ENCODE data around the gene MKLN1.
A peak's percentile ranks its signal among the peaks of the same experiment; 100 is the strongest.
"Not testable (repeated sequence)": the region's sequence is repeated elsewhere in the genome, so short reads cannot be mapped to it uniquely, and the experiment has no call there.

The MKLN1 gene

DNA sequence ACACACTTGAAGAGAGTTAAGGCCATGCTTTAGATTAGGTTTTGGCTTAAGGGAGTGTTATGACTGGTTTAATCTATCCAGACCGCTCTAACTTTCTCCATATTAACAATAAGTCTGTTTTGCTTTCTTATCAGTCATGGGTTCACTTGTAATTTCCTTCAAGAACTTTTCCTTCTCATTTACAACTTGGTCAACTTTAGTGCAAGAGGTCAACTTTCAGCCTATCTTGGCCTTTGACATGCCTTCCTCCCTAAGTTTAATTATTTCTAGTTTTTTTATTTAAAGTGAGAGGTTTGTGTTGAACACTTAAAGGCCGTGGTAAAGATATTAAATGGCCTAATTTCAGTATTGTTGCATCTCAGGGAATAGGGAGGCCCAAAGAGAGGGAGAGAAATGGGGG, 75.6 kb downstream of the MKLN1 start:
- no peak for DNase-seq

DNA sequence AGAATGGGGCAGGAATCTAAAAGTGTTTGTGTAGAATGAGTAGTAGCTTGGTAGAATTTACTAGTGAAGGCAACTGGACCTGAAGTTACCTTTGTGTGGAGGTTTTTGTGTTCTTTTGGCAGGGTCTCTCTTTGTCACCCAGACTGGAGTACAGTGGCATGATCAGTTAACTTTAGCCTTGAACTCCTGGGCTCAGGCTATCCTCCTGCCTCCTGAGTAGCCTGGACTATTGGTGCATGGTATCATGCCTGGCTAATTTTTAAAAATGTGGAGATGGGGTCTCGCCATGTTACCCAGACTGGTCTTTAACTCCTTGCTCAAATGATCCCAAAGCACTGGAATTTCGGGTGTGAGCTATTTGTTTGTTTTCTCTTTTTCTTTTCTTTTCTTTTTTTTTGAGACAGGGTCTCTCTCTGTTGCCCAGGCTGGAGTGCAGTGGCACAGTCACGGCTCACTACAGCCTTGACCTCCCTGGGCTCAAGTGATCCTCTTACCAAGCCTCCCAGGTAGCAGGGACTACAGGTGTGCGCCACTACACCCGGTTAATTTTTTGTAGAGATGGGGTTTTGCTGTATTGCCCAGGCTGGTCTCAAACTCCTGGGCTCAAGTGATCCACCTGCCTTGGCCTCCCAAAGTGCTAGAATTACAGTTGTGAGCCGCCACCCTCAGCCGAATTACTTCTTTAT, 76.7 kb downstream of the MKLN1 start:
- no peak for DNase-seq

DNA sequence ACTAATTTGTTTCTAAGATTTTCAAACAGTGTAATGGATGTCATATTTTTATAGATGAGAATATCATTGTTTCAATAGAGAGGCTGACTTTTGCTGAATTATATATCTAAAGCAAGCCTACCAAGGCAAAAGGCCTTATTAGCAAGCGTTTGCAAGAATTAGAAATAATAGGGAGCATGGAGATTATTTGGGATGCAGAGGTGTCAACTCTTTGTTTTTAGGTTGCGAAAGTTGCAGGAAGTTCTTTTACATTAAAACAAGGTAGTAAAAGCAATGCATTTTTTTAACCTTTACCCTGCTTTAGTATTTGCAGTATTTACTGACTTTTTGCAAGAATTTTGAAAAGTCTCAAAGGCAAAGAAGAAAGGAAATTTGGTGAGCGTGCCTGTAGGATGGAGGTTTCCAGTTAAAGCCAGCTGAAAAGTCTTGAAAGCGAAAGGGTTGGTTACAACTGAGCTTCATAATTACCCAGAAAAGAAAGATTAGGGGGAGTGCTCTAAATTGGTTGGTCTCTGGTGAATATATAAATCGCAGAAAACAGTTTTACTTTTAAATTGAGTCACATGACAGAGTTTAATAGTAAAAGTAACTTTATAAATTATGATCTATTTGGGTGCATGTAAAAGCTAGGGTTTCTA, 81.6 kb downstream of the MKLN1 start:
- no peak for DNase-seq

DNA sequence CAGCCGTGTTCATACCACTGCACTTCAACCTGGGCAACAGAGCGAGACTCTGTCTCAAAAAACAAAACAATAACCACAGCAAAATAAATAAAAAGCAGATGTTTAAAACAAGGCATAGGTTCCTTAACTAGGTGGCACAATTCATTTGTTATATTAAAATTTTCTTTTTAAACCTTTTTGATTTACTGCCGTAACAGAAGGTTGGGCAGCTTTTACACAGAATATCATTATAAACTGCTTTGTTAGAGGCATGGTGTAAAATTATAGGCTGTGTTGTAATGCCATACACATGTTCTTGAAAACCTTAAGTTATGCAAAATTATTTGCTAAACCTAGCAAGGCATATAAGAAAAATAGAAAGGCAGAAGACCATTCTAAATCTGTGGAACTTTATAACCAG, 84.4 kb downstream of the MKLN1 start:
- DNase-seq, result no peak

DNA sequence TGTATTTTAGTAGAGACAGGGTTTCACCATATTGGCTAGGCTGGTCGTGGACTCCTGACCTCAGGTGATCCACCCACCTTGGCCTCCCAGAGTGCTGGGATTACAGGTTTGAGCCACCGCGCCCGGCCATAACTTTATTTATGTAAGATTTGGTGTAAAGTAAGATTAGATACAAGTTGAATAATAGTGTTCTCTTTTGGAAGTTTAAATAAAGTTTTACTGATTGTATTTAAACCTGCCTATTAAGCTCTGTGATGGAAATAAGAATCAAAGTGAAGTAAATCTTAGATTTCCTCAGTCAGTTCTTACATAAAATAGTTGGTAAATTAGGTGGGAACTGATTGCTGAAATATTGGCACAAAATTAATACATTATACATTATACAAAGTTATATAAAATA, 86.0 kb downstream of the MKLN1 start:
- no peak for DNase-seq

DNA sequence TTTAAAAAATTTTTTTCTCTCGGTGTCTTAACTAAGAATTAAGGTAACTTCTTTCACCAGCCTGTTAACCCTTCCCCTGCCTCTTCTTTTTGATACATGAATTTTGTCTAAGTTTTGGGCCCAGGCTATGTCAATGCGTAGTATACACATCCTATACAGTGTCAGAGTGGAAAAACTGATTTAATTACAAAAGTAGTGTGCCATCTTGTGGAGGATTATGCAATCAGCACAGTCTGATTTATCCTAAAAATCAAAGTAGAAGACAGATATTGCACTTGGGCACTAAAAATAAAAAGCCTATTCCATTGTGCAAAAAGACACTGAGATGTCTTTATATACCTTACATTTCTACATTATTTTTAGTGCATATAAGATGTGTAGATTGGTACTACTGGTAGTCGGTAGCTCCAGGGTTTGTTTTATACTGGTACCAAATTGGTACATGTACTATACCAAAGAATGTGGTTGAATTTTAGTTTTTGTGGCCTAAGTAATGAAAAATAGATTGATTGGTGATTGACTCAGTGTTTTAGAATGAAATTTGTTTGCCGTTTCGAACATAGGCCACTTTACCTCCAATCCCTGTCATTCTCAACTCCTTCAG, 96.6 kb downstream of the MKLN1 start:
- DNase-seq, result peak; percentile 21

DNA sequence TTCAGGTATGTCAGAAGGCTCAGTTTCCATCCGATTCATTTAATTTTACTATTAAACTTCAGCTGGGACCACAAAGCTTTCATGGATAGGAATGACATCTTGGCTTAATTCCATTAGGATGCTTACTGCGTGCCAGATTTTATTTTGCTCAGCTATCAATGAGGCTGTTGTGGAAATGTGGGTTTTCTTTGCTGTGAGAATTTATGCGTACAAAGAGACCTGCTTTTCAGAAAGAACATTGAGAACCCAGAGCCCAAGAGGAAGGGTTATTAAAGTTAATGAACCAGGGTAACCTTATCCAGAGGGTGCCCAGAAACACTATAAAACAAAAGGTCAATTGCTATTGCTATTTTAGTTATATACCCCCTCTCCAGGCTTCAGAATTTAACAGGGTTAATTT, 98.3 kb downstream of the MKLN1 start:
- DNase-seq, result no peak

DNA sequence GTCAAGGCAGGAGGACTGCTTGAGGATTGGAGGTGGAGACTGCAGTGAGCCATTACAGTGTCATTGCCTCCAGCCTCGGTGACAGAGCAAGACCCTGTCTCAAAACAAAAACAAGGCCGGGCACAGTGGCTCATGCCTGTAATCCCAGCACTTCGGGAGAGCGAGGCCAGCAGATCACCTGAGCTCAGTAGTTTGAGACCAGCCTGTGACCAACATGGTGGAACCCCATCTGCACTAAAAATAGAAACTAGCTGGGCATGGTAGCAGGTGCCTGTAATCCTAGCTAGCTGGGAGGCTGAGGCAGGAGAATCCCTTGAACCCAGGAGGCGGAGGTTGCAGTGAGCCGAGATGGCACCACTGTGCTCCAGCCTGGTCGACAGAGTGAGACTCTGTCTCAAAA, 103.2 kb downstream of the MKLN1 start:
- not testable (repeated sequence) for DNase-seq

DNA sequence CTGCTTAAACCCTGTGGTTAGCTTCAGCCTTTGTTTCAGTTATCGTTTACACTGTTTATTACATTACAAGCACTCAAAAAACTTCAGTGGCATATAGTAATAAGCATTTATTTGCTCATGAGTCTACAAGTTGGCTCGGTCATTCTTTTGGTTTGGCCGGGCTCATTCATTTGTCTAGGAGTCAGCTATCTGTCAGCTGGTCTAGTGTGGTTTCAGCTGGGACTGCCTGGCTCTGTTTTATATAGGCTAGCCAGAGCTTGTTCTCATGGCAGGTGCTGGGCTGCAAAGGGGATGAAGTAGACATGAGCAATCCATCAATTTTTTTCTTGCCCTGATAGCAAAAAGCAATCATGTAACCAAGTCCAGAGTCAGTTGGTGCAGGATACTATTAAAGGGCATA, 103.6 kb downstream of the MKLN1 start:
- DNase-seq, result no peak

DNA sequence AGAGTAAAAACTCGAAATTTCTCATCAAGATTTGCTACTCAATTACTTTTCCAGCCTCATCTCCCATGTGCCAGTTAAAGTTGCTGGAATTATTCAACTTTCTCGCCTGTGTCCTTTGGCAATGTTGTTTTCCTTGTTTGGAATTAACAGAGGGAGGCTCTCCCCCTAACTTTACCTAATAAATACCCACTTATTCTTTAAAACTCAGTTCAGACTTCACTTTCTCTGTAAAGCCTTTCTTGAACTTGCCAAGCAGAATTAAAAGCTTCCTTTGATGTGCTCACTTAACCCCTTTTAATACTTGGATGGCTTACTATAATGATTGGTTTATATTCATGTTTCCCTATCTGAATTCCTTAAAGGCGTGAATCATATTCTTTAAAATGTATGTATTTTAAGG, 104.1 kb downstream of the MKLN1 start:
- no peak for DNase-seq

DNA sequence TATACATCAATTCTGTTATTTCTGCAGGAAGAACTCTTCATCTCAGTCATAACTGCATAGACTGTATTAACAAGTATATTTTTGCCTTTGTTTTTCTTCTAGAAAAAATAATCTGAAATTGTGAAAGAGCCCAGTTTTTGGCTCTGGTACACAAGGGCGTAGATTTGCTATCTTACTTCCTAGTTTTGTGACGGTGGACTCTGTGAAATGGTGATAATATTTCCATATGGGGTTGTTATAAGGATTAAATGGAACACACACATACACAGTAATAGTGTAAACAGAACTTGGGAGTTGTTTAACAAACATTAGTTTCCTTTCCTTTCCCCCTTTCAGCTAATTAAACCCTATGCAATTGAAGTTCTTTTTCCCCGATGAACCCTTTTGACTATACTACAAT, 108.7 kb downstream of the MKLN1 start:
- no peak for DNase-seq

DNA sequence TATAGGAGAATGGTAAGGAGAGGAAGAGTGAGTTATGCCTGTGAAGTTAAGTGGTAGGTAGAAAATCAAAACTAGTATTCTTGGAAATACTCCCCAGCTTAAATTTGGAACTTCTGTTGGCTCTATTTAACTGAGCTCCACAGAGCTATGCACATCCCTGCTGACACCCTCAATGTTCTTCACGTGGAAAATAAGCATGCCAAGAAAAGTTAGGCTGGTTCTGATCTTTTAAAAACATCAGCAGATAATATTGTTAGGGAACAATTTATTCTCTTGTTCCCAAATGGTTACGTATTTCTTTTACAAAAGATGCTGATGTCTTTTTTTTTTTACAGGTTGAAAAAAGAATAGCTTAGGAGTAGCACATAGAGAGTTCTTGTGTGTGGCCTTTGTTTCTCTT, 111.3 kb downstream of the MKLN1 start:
- DNase-seq, result no peak

DNA sequence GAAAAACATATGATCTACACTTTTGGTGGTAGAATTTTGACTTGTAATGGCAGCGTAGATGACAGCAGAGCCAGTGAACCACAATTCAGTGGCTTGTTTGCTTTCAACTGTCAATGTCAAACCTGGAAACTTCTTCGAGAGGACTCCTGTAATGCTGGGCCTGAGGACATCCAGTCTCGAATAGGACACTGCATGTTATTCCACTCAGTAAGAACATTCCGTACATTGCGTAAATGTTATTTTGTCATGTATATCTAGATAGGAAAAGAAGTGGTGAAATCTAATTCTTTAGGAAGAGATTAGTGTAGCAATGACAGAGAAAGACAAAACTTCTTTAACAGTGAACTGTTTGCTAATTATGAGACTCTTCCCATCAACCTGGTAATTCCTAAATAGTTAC, 115.8 kb downstream of the MKLN1 start:
- no peak for DNase-seq

DNA sequence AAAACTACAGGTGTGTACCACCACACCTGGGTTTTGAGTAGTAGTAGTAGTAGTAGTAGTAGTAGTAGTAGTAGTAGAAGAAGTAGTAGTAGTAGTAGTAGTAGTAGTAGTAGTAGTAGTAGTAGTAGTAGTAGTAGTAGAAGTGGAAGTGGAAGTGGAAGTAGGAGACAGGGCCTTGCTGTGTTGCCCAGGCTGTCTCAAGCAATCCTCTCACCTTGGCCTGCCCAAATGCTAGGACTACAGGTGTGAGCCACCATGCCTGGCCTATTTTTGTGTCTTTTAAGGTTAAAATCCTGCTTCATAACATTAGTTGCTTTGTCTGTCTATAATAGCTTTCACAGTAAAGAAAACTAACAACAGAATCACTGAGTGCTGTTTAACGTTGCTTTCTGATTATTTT, 117.0 kb downstream of the MKLN1 start:
- DNase-seq, result no peak

DNA sequence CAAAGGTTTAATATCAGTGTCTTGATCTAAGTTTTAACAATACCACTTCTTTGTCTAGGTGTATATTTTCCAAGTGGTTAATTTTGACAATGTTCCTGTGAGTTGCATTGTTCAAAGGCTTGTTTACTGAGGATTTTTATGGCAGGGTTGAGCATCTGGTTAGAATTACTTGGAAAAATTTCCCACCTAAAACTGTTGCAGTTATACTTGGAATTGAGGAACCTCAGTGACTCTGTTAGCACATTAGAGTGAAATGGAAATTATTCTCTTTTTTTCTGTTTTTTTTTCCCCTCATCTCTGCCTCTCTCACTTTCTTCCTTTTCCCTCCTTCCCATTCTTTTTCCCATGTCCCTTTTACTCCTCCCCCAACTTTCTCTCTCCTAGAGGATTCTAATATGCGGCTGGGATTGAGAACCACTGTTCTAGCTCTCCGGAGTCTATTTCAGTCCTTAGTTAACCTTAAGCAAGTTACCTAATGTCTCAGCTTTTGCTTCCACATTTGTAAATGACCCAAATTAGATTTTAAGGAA, 121.8 kb downstream of the MKLN1 start:
- no peak for DNase-seq

DNA sequence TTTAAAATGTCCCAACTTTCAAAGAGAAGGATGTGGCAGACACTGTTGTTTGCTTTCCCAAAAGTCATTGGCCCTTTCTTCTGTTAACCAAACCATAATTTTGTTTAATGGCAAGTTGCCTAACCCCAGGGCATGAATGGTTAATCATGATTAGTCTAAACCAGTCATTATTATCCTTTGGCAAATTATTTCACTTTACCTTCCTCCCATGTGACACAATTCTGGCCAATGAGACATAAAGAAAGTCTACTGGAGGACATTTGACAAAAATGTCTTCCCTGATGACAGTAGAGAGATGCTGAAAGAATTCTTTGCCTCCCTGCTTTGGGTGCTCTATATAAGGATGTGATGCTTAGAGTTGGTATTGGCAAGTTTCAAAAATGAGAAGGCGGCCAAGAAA, 126.8 kb downstream of the MKLN1 start:
- DNase-seq, result no peak

DNA sequence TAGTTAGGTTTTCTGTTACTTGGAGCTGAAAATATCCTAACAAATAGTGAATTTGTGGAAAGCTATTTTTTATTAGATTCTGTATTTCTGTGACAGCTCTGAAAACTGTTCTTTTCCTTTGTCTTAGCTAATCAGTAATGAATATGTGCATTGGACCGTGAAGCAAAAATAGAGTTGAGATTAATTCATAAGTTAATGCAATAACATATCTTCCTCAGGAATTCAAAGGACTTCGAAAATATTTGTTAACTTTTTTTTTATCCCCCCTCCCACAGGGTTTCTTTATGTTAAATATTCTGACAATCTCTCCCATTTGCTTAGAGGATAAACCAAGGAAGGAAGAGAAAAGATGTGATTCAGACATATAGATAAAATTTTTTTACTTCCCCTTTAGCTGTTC, 127.3 kb downstream of the MKLN1 start:
- DNase-seq, result no peak

DNA sequence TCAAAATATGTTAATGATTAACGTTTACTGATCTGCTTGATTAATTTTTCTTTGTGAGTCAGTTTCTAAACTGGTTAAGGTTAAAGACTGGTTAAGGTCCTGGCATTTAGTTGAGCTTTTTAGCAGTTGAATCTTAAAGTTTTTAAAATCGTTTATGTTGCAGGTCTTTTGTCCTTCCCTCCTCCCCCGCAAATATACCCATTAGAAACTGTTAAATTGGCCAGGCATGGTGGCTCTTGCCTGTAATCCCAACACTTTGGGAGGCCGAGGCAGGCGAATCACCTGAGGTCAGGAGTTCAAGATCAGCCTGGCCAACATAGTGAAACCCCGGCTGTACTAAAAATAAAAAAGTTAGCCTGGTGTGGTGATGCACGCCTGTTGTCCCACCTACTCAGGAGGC, 127.9 kb downstream of the MKLN1 start:
- no peak for DNase-seq

DNA sequence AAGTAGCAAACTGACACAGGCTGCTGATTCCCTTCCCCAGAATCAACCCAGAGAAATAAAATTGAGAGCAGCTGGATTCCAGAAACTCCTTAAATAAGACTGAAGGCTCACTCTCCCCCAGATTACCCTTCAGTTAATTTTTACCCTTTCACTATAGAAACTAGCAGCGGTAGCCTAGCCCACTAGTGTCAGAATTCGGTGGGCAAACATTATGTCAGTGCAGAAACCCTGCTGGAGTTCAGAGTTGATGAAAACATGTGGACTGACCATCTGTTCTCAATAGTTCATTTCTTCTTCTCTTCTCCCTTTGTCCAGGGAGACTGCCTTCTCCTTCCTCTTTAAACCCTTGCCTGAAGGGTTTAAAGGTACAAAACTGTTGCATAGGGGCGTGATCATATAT, 128.7 kb downstream of the MKLN1 start:
- no peak for DNase-seq

DNA sequence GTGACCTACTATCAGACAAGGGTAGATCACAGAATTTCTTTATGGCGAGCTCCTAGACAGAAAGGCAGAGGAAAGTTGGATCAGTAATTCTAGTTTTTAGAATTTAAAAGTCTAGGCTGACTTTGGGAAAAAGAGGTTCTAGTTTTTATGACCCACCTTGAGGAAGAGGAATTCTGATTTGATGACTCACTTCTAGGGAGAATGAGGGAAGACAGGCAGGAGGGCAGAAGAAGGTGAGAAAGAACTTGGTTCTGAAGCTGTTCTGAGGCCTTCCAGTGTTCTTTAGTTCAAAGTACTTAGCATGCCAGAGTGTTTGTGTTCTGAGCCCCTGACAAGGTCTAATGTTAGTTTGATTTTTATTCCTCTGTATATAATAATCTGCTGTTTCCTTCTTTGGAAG, 131.6 kb downstream of the MKLN1 start:
- no peak for DNase-seq

DNA sequence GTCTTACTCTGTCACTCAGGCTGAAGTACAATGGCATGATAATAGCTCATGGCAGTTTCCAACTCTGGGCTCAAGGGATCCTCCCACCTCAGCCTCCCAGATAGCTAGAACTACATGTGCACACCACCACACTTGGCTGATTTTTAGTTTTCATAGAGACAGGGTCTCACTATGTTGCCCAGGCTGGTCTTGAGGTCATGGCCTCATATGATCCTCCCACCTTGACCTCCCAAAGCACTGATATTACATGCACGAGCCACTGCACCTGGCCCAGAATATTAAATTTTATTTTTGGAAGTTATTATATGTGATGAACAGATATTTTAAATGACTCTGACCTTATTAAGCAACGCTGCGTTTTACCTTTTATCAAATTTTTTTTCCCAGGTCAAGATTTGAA, 134.4 kb downstream of the MKLN1 start:
- DNase-seq, result no peak

DNA sequence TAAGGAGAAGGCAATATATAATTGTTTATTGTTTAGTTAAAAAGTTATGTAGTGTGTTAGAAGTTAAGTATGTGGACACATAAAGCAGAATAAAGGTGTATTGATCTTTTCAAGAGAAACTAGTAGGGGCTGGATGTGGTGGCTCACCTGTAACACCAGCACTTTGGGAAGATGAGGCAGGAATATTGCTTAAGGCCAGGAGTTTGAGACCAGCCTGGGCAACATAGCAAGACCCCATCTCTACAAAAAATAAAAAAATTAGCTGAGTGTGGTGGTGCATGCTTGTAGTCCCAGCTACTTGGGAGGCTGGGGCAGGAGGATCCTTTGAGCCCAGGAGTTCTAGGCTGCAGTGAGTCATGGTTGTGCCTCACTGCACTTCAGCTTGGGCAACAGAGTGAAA, 135.0 kb downstream of the MKLN1 start:
- not testable (repeated sequence) for DNase-seq

DNA sequence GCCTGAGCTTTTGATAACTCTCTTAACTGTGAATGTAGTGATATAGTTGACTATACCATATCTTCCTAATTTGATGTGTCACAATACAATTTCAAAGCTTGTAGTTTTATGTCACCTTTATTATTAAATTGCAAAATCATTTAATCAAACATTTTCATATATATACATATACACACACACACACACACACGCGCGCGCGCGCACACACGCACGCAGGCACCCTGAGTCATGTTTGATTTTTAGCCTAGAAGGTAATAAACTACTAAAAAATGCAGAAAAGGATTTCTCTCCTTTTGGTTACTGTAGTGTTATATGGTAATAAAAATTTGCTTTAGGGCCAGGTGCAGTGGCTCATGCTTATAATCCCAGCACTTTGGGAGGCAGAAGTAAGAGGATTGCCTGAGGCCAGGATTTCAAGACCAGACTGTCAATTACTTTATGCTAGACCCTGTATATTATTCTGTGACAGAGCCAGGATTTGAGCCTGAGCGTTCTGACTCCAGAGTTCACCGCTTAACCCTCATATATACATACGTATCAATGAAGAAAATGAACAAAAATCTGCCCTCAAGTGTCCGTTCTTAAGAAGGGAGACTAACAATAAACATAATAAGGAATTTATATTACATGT, 139.2 kb downstream of the MKLN1 start:
- no peak for DNase-seq

DNA sequence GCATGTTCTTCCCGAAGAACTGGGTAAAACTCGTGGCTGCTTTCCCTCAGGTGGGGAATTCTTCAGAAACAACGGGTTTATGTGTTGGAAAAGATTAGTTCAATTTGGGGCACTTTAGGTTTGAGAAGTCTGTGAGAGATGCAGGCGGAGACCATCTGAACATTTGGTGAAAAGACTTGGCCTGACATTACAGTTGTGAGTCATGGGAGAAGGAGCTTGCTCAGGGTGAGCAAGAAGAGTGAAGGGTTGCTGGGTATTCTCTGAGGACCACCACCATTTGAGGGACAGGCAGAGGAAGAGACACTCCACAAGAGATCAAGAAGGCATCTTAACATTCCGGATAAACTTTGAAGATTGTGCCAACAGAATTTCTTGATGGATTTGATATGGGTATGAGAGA, 140.1 kb downstream of the MKLN1 start:
- no peak for DNase-seq

Measured in NCI-H1436 (cell line).